ENCODE measurements around the gene LRRC4. TPM values are rescaled to one million over a fixed set of nuclear protein-coding genes. Genes with fewer than 3 reads are reported as not detected.

LRRC4 gene
- total RNA-seq, 1 donor from 2014 or later: 6.4 TPM

- TF ChIP-seq CTCF (IDR thresholded peaks at IDR 0.05): no peak
- Histone ChIP-seq H3K27ac (no peak overlapping the region), H3K36me3 (peaks cover 5% of the 10 kb centered on the region), H3K9me3 (no peaks in the 10 kb centered on the region), H3K27me3 (no peaks in the 10 kb centered on the region), H3K4me3 (no peak overlapping the region), H3K4me1 (peaks cover 29% of the 10 kb centered on the region)
- DNase-seq (no peak), ATAC-seq (peak; percentile 89)
- intact Hi-C loops (cut with DNase I): no loop called here
Observed at GRCh38 chr7:128017862-128018845, 13.1 kb downstream of the LRRC4 start.

DNA sequence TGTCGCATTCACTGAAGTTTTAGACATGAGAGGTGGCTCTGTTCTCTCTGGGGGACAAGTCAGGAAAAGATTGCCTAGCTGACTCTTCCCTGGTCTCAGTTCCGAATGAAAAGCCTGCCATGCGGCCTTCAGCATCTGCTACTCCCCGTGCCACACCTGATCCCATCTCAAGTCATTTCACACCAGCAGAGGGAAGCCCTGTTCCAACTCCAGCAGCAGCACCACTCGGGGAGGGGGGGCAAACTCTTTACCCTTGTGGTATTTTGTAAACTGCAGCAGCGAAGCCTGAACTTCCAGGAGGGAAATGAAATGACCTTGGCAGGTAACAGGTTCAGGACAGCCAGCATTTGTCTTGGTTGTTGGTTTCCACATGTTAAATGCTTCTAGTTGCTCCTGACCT lies 13.8 kb downstream of the LRRC4 start:
- intact Hi-C loops (cut with DNase I): no loop called here
- no peak for TF ChIP-seq CTCF (IDR thresholded peaks at IDR 0.05)
- H3K27ac ChIP-seq: no peak overlapping the region
- peaks cover 5% of the 10 kb centered on the region for H3K36me3 ChIP-seq
- H3K27me3 ChIP-seq: no peaks in the 10 kb centered on the region
- peaks cover 29% of the 10 kb centered on the region for H3K4me1 ChIP-seq
- ATAC-seq (peak; percentile 54), DNase-seq (no peak)
- H3K9me3 ChIP-seq: no peaks in the 10 kb centered on the region
- H3K4me3 ChIP-seq: no peak overlapping the region

GRCh38 chr7:128014811-128015210 lies 16.4 kb downstream of the LRRC4 start:
- ATAC-seq: no peak
- Histone ChIP-seq H3K4me1 (peaks cover 29% of the 10 kb centered on the region), H3K9me3 (no peaks in the 10 kb centered on the region), H3K4me3 (no peak overlapping the region), H3K27me3 (no peaks in the 10 kb centered on the region), H3K36me3 (no peaks in the 10 kb centered on the region), H3K27ac (no peak overlapping the region)
- DNase-seq: no peak
- intact Hi-C loops (cut with DNase I): no loop called here
- TF ChIP-seq CTCF (IDR thresholded peaks at IDR 0.05): no peak

DNA sequence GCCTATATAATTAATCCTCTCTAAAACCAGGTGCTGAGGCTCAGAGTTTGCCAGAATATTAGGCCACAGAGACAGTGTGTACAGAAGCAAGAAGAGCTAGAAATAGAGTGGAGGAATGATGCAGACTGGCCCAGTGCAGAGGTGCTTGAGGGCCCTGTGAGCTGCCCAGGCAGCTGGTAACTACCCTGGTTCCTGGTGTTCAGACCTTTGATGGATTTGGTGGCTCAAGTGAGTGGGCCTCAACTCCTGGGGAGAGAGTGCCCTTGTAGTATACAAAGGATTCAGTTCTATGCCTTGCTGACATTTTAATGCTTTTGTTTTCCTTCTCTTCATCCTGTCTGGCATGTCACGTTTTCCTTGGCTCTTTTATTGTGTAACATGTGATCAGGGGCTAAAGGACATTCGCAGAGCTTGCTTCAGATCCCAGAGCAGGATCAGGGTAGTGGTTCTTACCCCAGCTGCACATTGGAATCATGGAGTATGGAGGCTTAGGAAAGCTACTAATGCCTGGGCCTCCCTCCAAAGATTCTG lies 20.0 kb downstream of the LRRC4 start:
- no peak for TF ChIP-seq CTCF (IDR thresholded peaks at IDR 0.05)
- H3K4me1 ChIP-seq: peaks cover 15% of the 10 kb centered on the region
- H3K27ac ChIP-seq: no peak overlapping the region
- H3K27me3 ChIP-seq: no peaks in the 10 kb centered on the region
- intact Hi-C loops (cut with DNase I): no loop called here
- H3K36me3 ChIP-seq: no peaks in the 10 kb centered on the region
- no peaks in the 10 kb centered on the region for H3K9me3 ChIP-seq
- ATAC-seq (no peak), DNase-seq (no peak)
- H3K4me3 ChIP-seq: no peak overlapping the region

DNA sequence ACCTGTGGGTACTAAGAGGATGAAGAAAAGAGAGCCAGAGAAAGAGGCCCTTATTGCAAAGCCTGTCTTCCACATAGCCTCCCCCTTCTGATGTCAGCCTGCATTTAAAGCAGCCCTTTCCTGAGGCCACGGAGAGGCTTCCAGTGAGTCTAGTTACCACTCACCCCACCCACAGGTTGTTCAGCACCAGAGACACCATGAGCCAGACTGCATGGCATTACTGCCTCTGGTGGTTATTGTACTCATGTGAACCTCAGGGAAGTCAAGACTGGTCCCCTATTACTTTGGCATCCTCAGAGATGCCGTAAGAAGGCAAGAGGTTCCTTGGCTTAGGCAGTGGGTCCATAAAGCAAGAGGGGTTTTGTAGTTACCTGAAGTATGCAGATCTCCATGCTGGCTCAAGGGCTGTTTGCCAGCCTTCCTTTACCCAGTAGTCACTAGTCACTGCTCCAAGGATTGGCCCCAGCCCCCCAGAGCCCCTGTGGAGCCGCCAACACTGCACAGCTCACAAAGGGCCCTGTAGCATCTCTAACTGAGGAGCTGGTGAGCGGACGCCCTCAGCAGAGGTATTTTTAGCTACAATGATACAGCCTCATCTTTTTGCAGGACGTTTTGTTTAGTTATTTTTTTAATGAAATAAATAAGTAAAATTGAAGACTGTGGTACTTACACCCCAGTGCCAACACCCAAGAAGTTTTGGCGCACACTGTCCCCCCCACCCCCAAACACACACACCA lies 20.7 kb downstream of the LRRC4 start:
- Histone ChIP-seq H3K4me1 (peaks cover 12% of the 10 kb centered on the region), H3K9me3 (no peaks in the 10 kb centered on the region), H3K36me3 (no peaks in the 10 kb centered on the region), H3K4me3 (no peak overlapping the region), H3K27ac (no peak overlapping the region), H3K27me3 (no peaks in the 10 kb centered on the region)
- DNase-seq: no peak
- no peak for ATAC-seq
- intact Hi-C loops (cut with DNase I): no loop called here
- TF ChIP-seq CTCF (IDR thresholded peaks at IDR 0.05): no peak
